OCI-LY7 (cell line): ENCODE results near the gene SMG6. TPM values are rescaled to one million over a fixed set of nuclear protein-coding genes. Genes with fewer than 3 reads are reported as not detected.

ENCODE experiments used
- BruUV-seq: library from RNA; stranded (reverse); fragments of 400-500 nt; replicated peaks from 2 replicates; lab custom pipeline; 2021; lab: Mats Ljungman, UMichigan
- CTCF ChIA-PET: fragments of 300-600 bp; sonication (Branson Sonifier 250); formaldehyde crosslinking; loops from one replicate; lab custom pipeline; 2022; ENCODE audit warnings: antibody characterized with exemption; ENCODE audit not compliant: unreplicated experiment; lab: Charles Lee
- POLR2A ChIA-PET: fragments of 300-600 bp; sonication (Branson Sonifier 250); formaldehyde crosslinking; loops from one replicate; lab custom pipeline; 2022; ENCODE audit warnings: antibody characterized with exemption; lab: Charles Lee
- DNase-seq: peaks from one replicate; pipeline ENCODE4 v3.0.0-alpha.2; 2015; ENCODE audit warnings: low spot score
- H2AFZ ChIP-seq: fragments of 200-600 bp; sonication (generic), shearing (Covaris generic); 2 replicates; pipeline ENCODE4 v1.6.1; 2014; ENCODE audit warnings: mild to moderate bottlenecking, antibody characterized with exemption, low read length, moderate library complexity
- H3K27ac ChIP-seq: fragments of 200-600 bp; sonication (generic); 2 replicates; pipeline ENCODE4 v1.5.1; 2014; ENCODE audit warnings: mixed run types, low read depth, mild to moderate bottlenecking, moderate library complexity, low read length, inconsistent platforms; ENCODE audit not compliant: poor library complexity, severe bottlenecking
- H3K36me3 ChIP-seq: fragments of 200-600 bp; sonication (generic); 2 replicates; pipeline ENCODE4 v1.6.1; 2014; ENCODE audit warnings: mild to moderate bottlenecking, antibody characterized with exemption, low read length, moderate library complexity, mixed read lengths; ENCODE audit not compliant: insufficient read depth
- H3K4me1 ChIP-seq: fragments of 200-600 bp; sonication (generic); 2 replicates; pipeline ENCODE4 v1.5.1; 2014; ENCODE audit warnings: mild to moderate bottlenecking, low read length; ENCODE audit not compliant: insufficient read depth, poor library complexity, severe bottlenecking
- H3K4me2 ChIP-seq: fragments of 200-600 bp; sonication (generic); 2 replicates; pipeline ENCODE4 v1.6.1; 2014; ENCODE audit warnings: mild to moderate bottlenecking, low read length
- H3K4me3 ChIP-seq: fragments of 200-600 bp; sonication (generic); 2 replicates; pipeline ENCODE4 v1.5.1; 2014; ENCODE audit warnings: mild to moderate bottlenecking, low read depth, low read length; ENCODE audit not compliant: poor library complexity, severe bottlenecking
- H3K79me2 ChIP-seq: fragments of 200-600 bp; sonication (generic); 2 replicates; pipeline ENCODE4 v1.6.1; 2016; ENCODE audit warnings: low read depth, mild to moderate bottlenecking, low read length, moderate library complexity, mixed read lengths; ENCODE audit not compliant: insufficient read depth
- H3K9me2 ChIP-seq: fragments of 200-600 bp; sonication (generic); 2 replicates; pipeline ENCODE4 v1.6.1; 2016; ENCODE audit warnings: mild to moderate bottlenecking, low read length, mixed read lengths; ENCODE audit not compliant: insufficient read depth
- H3K9me3 ChIP-seq: fragments of 200-600 bp; sonication (generic); 2 replicates; pipeline ENCODE4 v1.6.1; 2014; ENCODE audit warnings: mild to moderate bottlenecking, mixed run types, low read length, mixed read lengths
- H4K20me1 ChIP-seq: fragments of 200-600 bp; sonication (generic); 2 replicates; pipeline ENCODE4 v1.6.1; 2014; ENCODE audit warnings: mild to moderate bottlenecking, antibody characterized with exemption, low read length, moderate library complexity, mixed read lengths; ENCODE audit not compliant: insufficient read depth
- CTCF ChIP-seq: fragments of 200-600 bp; sonication (generic); conservative IDR thresholded peaks from 2 replicates; pipeline ENCODE4 v1.5.1; 2014; ENCODE audit warnings: mild to moderate bottlenecking, antibody characterized with exemption, low read length, moderate library complexity, mixed read lengths
- EZH2phosphoT487 ChIP-seq: fragments of 200-600 bp; sonication (generic); IDR thresholded peaks from 2 replicates; pipeline ENCODE4 v1.6.1; 2018; ENCODE audit warnings: low read depth, borderline replicate concordance, mild to moderate bottlenecking, mixed run types, antibody characterized with exemption, low read length, moderate library complexity, mixed read lengths
- intact Hi-C: fragments of 100-400 bp; cut with micrococcal nuclease; formaldehyde crosslinking; loops from one replicate; pipeline ENCODE4 v1.10.0; 2022; ENCODE audit not compliant: unreplicated experiment
- total RNA-seq, 2 experiments: library from RNA; depleted of rRNA in 1 of 2; stranded (reverse); fragments of >200 nt in 1 of 2; shearing (Covaris generic) in 1 of 2; gene quantifications; 2 replicates each; pipeline ENCODE4 v1.2.3, GENCODE V29; 2014 to 2022

SMG6 gene
- total RNA-seq, 2 experiments from 2014 or later, result 12.5 to 17.8 TPM

GRCh38 chr17:2113279-2113622 lies 190.3 kb downstream of the SMG6 start:
- ChIA-PET POLR2A (no interaction called here), CTCF (no interaction called here)
- Histone ChIP-seq H3K9me3 (no peaks in the 10 kb centered on the region), H3K79me2 (no peaks in the 10 kb centered on the region), H3K9me2 (no peaks in the 10 kb centered on the region), H2AFZ (no peak overlapping the region), H3K4me1 (peaks cover 7% of the 10 kb centered on the region), H3K4me3 (no peak overlapping the region), H3K36me3 (no peaks in the 10 kb centered on the region), H4K20me1 (no peaks in the 10 kb centered on the region), H3K4me2 (no peak overlapping the region), H3K27ac (no peak overlapping the region)
- BruUV-seq, result no TSS peak
- TF ChIP-seq EZH2phosphoT487 (no peak), CTCF (no peak)
- DNase-seq, result no peak
- intact Hi-C loops, result no loop called here

- ChIA-PET CTCF (no interaction called here), POLR2A (interaction anchor here (0.9 kb wide), 1 partner anchor 10 kb away, joined by 5 read pairs; no protein-coding TSS in a partner anchor)
- no TSS peak for BruUV-seq
- no peak for DNase-seq
- Histone ChIP-seq H3K4me3 (no peak overlapping the region), H3K9me3 (no peaks in the 10 kb centered on the region), H3K36me3 (no peaks in the 10 kb centered on the region), H3K4me1 (peaks cover 11% of the 10 kb centered on the region), H3K79me2 (no peaks in the 10 kb centered on the region), H4K20me1 (no peaks in the 10 kb centered on the region), H3K27ac (no peak overlapping the region), H3K9me2 (no peaks in the 10 kb centered on the region), H3K4me2 (no peak overlapping the region), H2AFZ (no peak overlapping the region)
- TF ChIP-seq CTCF (no peak), EZH2phosphoT487 (no peak)
- intact Hi-C loops, result no loop called here
Measured at GRCh38 chr17:2111691-2112090, 191.9 kb downstream of the SMG6 start.

- Histone ChIP-seq H3K4me2 (no peak overlapping the region), H2AFZ (no peak overlapping the region), H3K9me2 (no peaks in the 10 kb centered on the region), H3K36me3 (no peaks in the 10 kb centered on the region), H3K4me3 (no peak overlapping the region), H3K27ac (no peak overlapping the region), H3K4me1 (peaks cover 11% of the 10 kb centered on the region), H3K79me2 (no peaks in the 10 kb centered on the region), H3K9me3 (no peaks in the 10 kb centered on the region), H4K20me1 (no peaks in the 10 kb centered on the region)
- ChIA-PET CTCF (no interaction called here), POLR2A (interaction anchor here (0.5 to 1.0 kb wide), 4 partner anchors 8 to 730 kb away, joined by 3 to 13 read pairs (median 6); no protein-coding TSS in a partner anchor)
- intact Hi-C loops, result no loop called here
- no TSS peak for BruUV-seq
- TF ChIP-seq CTCF, result no peak
- no peak for TF ChIP-seq EZH2phosphoT487
- no peak for DNase-seq
Measured at GRCh38 chr17:2110436-2110835, 193.1 kb downstream of the SMG6 start.
